Right hindlimb (tissue), 1 donor: ENCODE measurements around the gene WASL.
"Not testable (repeated sequence)": the region's sequence is repeated elsewhere in the genome, so short reads cannot be mapped to it uniquely, and the experiment has no call there.

Experiments used
- DNase-seq: peaks from one replicate; pipeline ENCODE4 v3.0.0-alpha.2; 2018

Gene WASL

GRCh38 chr7:123768493-123768892 is 19.7 kb upstream of the WASL start:
- DNase-seq, result no peak

GRCh38 chr7:123763191-123763661 is 14.4 kb upstream of the WASL start:
- no peak for DNase-seq

GRCh38 chr7:123761729-123762128 is 12.9 kb upstream of the WASL start:
- DNase-seq, result no peak

GRCh38 chr7:123757095-123757494 is 8.3 kb upstream of the WASL start:
- DNase-seq, result no peak

- no peak for DNase-seq
Measured at GRCh38 chr7:123755338-123755737, 6.5 kb upstream of the WASL start.

GRCh38 chr7:123754271-123754871 is 5.6 kb upstream of the WASL start:
- DNase-seq, result no peak

GRCh38 chr7:123752534-123752933 is 3.7 kb upstream of the WASL start:
- no peak for DNase-seq

GRCh38 chr7:123751821-123752220 is 3.0 kb upstream of the WASL start:
- no peak for DNase-seq

GRCh38 chr7:123750389-123751230 is 1.8 kb upstream of the WASL start:
- no peak for DNase-seq

GRCh38 chr7:123749537-123749857 is 694 bp upstream of the WASL start:
- DNase-seq, result no peak

GRCh38 chr7:123748171-123748733 is 551 bp downstream of the WASL start:
- peak; percentile 60 for DNase-seq

- DNase-seq, result peak; percentile 76
Measured at GRCh38 chr7:123747620-123748141, 1.1 kb downstream of the WASL start.

GRCh38 chr7:123746931-123747488 is 1.8 kb downstream of the WASL start:
- DNase-seq, result no peak

GRCh38 chr7:123746055-123746454 is 2.7 kb downstream of the WASL start:
- no peak for DNase-seq

GRCh38 chr7:123745437-123745836 is 3.4 kb downstream of the WASL start:
- no peak for DNase-seq

- no peak for DNase-seq
Measured at GRCh38 chr7:123744416-123744815, 4.4 kb downstream of the WASL start.

- no peak for DNase-seq
Measured at GRCh38 chr7:123741940-123742339, 6.9 kb downstream of the WASL start.

- DNase-seq, result no peak
Measured at GRCh38 chr7:123738808-123739207, 10.0 kb downstream of the WASL start.

- DNase-seq, result no peak
Measured at GRCh38 chr7:123738356-123738755, 10.4 kb downstream of the WASL start.

GRCh38 chr7:123737168-123737674 is 11.6 kb downstream of the WASL start:
- not testable (repeated sequence) for DNase-seq

- DNase-seq, result no peak
Measured at GRCh38 chr7:123735539-123735938, 13.3 kb downstream of the WASL start.

GRCh38 chr7:123734498-123734897 is 14.3 kb downstream of the WASL start:
- no peak for DNase-seq

GRCh38 chr7:123732413-123733091 is 16.3 kb downstream of the WASL start:
- no peak for DNase-seq
